Tibial nerve (tissue), 3 donors: ENCODE results near the gene TBC1D22B.

Experiments
- POLR2A ChIP-seq, 2 donors: fragments of 450-650 bp; IDR thresholded peaks; one replicate each; pipeline ENCODE4 v1.6.1; 2017; ENCODE audit warnings: antibody characterized with exemption in 2 of 2, mild to moderate bottlenecking in 2 of 2, moderate library complexity in 2 of 2
- TF ChIP-seq, protein P1 (sequence below), 5 experiments: fragments of 200-600 bp in 3 of 5; fragments of 450-650 bp in 2 of 5; sonication (generic) in 3 of 5; IDR thresholded peaks; one replicate each; pipeline ENCODE4 v1.5.1; 2016 to 2019; ENCODE audit warnings: antibody characterized with exemption in 5 of 5, mild to moderate bottlenecking in 3 of 5, moderate library complexity in 2 of 5

DNA sequence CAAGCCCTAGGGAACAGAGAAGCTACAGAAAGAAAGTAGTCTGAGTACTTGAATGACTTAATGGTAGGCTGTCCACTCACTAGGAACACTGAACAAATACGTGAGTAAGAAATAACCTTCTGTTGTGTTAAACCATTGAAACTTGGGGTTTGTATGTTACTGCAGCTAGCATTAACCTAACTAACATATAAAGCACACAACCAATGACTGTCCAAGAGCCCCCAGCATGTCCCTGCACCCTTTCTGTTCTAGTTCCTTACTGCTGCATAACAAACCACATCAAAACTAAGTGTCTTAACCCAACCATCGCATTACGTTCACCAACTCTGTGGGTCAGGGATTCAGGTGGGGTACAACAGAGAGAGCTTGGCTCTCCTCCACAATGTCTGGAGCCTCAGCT is 85.7 kb downstream of the TBC1D22B start:
- TF ChIP-seq, protein P1, sequence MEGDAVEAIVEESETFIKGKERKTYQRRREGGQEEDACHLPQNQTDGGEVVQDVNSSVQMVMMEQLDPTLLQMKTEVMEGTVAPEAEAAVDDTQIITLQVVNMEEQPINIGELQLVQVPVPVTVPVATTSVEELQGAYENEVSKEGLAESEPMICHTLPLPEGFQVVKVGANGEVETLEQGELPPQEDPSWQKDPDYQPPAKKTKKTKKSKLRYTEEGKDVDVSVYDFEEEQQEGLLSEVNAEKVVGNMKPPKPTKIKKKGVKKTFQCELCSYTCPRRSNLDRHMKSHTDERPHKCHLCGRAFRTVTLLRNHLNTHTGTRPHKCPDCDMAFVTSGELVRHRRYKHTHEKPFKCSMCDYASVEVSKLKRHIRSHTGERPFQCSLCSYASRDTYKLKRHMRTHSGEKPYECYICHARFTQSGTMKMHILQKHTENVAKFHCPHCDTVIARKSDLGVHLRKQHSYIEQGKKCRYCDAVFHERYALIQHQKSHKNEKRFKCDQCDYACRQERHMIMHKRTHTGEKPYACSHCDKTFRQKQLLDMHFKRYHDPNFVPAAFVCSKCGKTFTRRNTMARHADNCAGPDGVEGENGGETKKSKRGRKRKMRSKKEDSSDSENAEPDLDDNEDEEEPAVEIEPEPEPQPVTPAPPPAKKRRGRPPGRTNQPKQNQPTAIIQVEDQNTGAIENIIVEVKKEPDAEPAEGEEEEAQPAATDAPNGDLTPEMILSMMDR (IDR thresholded peaks at IDR 0.05) = no peak
- no peak for TF ChIP-seq POLR2A (IDR thresholded peaks at IDR 0.05)
